Stimulated activated naive CD8-positive, alpha-beta T cell treated with anti-CD3 and anti-CD28 coated beads, Interleukin-15, Interleukin-2, amounts not matched to agents 100 U/mL and 50 U/mL, for 24 hours (primary cell): ENCODE data around the gene ZBTB33.

Source experiments
- ATAC-seq: fragments of 150-1000 bp; cut with Tn5 transposase; one replicate; pipeline ENCODE4 v1.10.0; 2021
- DNase-seq: peaks from one replicate; pipeline ENCODE4 v3.0.0; 2021

ZBTB33 gene

DNA sequence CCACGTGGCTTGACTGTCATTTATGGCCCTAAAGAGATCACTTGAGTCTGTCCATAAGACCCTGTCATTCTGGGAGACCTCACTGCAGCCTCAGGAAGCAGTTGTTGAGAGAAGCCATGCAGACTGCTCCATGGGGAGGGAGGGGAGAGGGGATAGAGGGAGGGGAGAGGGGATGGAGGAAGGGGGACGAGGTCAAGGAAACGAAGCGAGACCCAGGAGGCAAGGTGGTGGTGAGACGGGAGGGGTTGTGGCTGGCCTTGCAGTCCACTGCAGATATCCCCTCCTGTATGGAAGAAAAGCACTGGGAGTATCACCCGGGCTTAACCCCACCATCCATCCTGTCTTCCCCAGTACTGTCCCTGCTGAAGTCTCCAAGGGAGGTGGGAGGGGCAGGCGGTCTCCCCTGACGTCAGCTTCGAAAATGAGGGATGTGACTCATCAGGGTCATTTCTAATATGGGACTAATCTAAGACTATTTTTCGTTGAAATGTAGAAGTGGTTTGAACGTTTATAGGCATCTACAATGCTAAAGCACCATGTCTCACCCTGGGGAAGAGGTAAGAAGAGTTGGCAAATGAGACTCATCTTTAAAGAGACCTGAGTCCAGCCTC, 55.0 kb downstream of the ZBTB33 start:
- DNase-seq (no peak), ATAC-seq (no peak)

DNA sequence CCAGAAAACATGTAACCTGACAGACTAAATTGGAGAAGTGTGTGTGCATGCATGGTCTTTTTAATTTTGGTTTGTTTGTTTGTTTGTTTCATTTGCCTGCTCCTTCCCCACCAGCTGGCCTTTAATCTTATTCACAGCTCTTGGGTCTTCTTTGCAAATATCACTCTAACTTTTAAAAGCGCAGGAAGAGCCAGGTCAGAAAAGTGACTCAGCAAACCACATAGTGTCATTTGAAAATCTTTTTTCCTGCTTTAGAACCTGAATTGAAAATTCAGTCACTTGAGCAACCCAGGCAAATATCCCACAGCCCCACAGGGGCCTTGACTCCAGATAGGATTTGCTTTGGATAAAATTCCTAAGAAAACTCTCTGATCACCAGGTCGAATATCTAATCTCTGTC, 56.0 kb downstream of the ZBTB33 start:
- DNase-seq (no peak), ATAC-seq (no peak)
